DOHH2 (cell line): ENCODE results near the gene PRDM4.

Source experiments
- H3F3A ChIP-seq: fragments of 200-600 bp; sonication (generic), shearing (Covaris generic); 2 replicates; pipeline ENCODE4 v1.6.0; 2016; ENCODE audit warnings: antibody characterized with exemption, mild to moderate bottlenecking; ENCODE audit not compliant: control insufficient read depth, insufficient read depth
- H3K27ac ChIP-seq: fragments of 200-600 bp; sonication (generic); 2 replicates; pipeline ENCODE4 v1.5.1; 2014; ENCODE audit warnings: low read depth, mild to moderate bottlenecking, low read length, moderate library complexity
- H3K27me3 ChIP-seq: fragments of 200-600 bp; sonication (generic); 2 replicates; pipeline ENCODE4 v1.6.1; 2014; ENCODE audit warnings: mild to moderate bottlenecking, low read length, mixed read lengths; ENCODE audit not compliant: control insufficient read depth
- H3K36me3 ChIP-seq: fragments of 200-600 bp; sonication (generic); 2 replicates; pipeline ENCODE4 v1.6.1; 2014; ENCODE audit warnings: mild to moderate bottlenecking, low read length, moderate library complexity, mixed read lengths; ENCODE audit not compliant: control insufficient read depth
- H3K4me1 ChIP-seq: fragments of 200-600 bp; sonication (generic); 2 replicates; pipeline ENCODE4 v1.6.1; 2014; ENCODE audit warnings: mild to moderate bottlenecking, low read length, mixed read lengths; ENCODE audit not compliant: control insufficient read depth
- H3K4me2 ChIP-seq: fragments of 200-600 bp; sonication (generic); 2 replicates; pipeline ENCODE4 v1.6.0; 2014; ENCODE audit warnings: mild to moderate bottlenecking, low read length, moderate library complexity
- H3K4me3 ChIP-seq: fragments of 200-600 bp; sonication (generic); 2 replicates; pipeline ENCODE4 v1.5.1; 2014; ENCODE audit warnings: mild to moderate bottlenecking, low read length, mixed read lengths
- H3K79me2 ChIP-seq: fragments of 200-600 bp; sonication (generic); 2 replicates; pipeline ENCODE4 v1.6.1; 2014; ENCODE audit warnings: mild to moderate bottlenecking, low read length, mixed read lengths; ENCODE audit not compliant: control insufficient read depth
- H3K9me2 ChIP-seq: fragments of 200-600 bp; sonication (generic); replicated peaks from 2 replicates; pipeline ENCODE4 v1.6.1; 2014; ENCODE audit warnings: mild to moderate bottlenecking, low read length, mixed read lengths; ENCODE audit not compliant: control insufficient read depth
- H3K9me3 ChIP-seq: fragments of 200-600 bp; sonication (generic); 2 replicates; pipeline ENCODE4 v1.6.1; 2014; ENCODE audit warnings: antibody characterized with exemption, low read length, mixed read lengths; ENCODE audit not compliant: control insufficient read depth, insufficient read depth
- H4K20me1 ChIP-seq: fragments of 200-600 bp; sonication (generic); 2 replicates; pipeline ENCODE4 v1.6.0; 2014; ENCODE audit warnings: low read depth, mild to moderate bottlenecking, antibody characterized with exemption, low read length, moderate library complexity; ENCODE audit not compliant: control insufficient read depth, insufficient read depth
- CTCF ChIP-seq: fragments of 200-600 bp; sonication (generic); IDR thresholded peaks from one replicate; pipeline ENCODE4 v1.5.1; 2014; ENCODE audit warnings: antibody characterized with exemption, mild to moderate bottlenecking, low read depth, low read length; ENCODE audit not compliant: poor library complexity, severe bottlenecking
- EZH2phosphoT487 ChIP-seq: fragments of 200-600 bp; sonication (generic); IDR thresholded peaks from 2 replicates; pipeline ENCODE4 v1.6.1; 2017; ENCODE audit warnings: borderline replicate concordance, mild to moderate bottlenecking, antibody characterized with exemption, low read length, moderate library complexity, mixed read lengths

The PRDM4 gene

GRCh38 chr12:107791465-107792089 is 30.6 kb upstream of the PRDM4 start:
- peaks cover 11% of the 10 kb centered on the region; the same call in 1 of the 2 replicates for H3K9me3 ChIP-seq
- H3K4me1 ChIP-seq: no peaks in the 10 kb centered on the region
- no peaks in the 10 kb centered on the region for H3K9me2 ChIP-seq
- H3K4me2 ChIP-seq: no peak overlapping the region
- TF ChIP-seq EZH2phosphoT487 (no peak), CTCF (no peak)
- no peaks in the 10 kb centered on the region for H3K79me2 ChIP-seq
- H3K36me3 ChIP-seq: no peaks in the 10 kb centered on the region
- peaks cover 9% of the 10 kb centered on the region; the same call in 1 of the 2 replicates for H3K27me3 ChIP-seq
- H4K20me1 ChIP-seq: no peaks in the 10 kb centered on the region
- H3F3A ChIP-seq: no peaks in the 10 kb centered on the region
- H3K27ac ChIP-seq: no peak overlapping the region
- H3K4me3 ChIP-seq: no peak overlapping the region

- Histone ChIP-seq H3K9me2 (no peaks in the 10 kb centered on the region), H3K27ac (no peak overlapping the region), H3K27me3 (no peaks in the 10 kb centered on the region), H4K20me1 (no peaks in the 10 kb centered on the region), H3K9me3 (peaks cover 11% of the 10 kb centered on the region; the same call in 1 of the 2 replicates), H3K4me2 (no peak overlapping the region), H3K4me1 (peaks cover 11% of the 10 kb centered on the region), H3K36me3 (no peaks in the 10 kb centered on the region), H3K4me3 (no peak overlapping the region), H3F3A (no peaks in the 10 kb centered on the region), H3K79me2 (no peaks in the 10 kb centered on the region)
- TF ChIP-seq EZH2phosphoT487: no peak
- TF ChIP-seq CTCF: no peak
Measured at GRCh38 chr12:107788690-107789458, 27.9 kb upstream of the PRDM4 start.

GRCh38 chr12:107788281-107788680 is 27.3 kb upstream of the PRDM4 start:
- Histone ChIP-seq H3K4me3 (no peak overlapping the region), H3K9me3 (peaks cover 11% of the 10 kb centered on the region; the same call in 1 of the 2 replicates), H4K20me1 (no peaks in the 10 kb centered on the region), H3K9me2 (no peaks in the 10 kb centered on the region), H3K79me2 (no peaks in the 10 kb centered on the region), H3K27me3 (no peaks in the 10 kb centered on the region), H3K36me3 (no peaks in the 10 kb centered on the region), H3K4me1 (peaks cover 17% of the 10 kb centered on the region), H3K4me2 (no peak overlapping the region), H3K27ac (no peak overlapping the region), H3F3A (no peaks in the 10 kb centered on the region)
- no peak for TF ChIP-seq EZH2phosphoT487
- TF ChIP-seq CTCF: no peak
